ENCODE measurements around the gene SDR9C7. TPM values are rescaled to one million over a fixed set of nuclear protein-coding genes. Genes with fewer than 3 reads are reported as not detected.

Gene SDR9C7
- total and polyA plus RNA-seq, 2 of the 8 experiments (the other 6 are each of a cell fraction or from before 2014, with no cell fraction given) = 0.11 TPM; not detected in 1

- H4K8ac ChIP-seq (ENCODE audit: extremely low read depth, insufficient read depth, low read length) = no peak overlapping the region
- H2BK12ac ChIP-seq (ENCODE audit: low read depth, low read length) = no peak overlapping the region
- H3K23ac ChIP-seq (ENCODE audit: insufficient read length) = no peak overlapping the region
- H2AK5ac ChIP-seq (ENCODE audit: low read depth, low read length) = no peak overlapping the region
- no peaks in the 10 kb centered on the region for H3K9me3 ChIP-seq (ENCODE audit: insufficient read depth in 2 of 2, low read depth in 1 of 2, low read length in 1 of 2)
- DNase-seq (ENCODE audit: low read depth in 1 of 2, low spot score in 2 of 2) = no peak
- no peaks in the 10 kb centered on the region for H3K4me1 ChIP-seq (replicated peaks in 1 of 4; ENCODE audit: control insufficient read depth in 3 of 4, insufficient read depth in 4 of 4, low read length in 3 of 4)
- WGBS, 2 experiments (ENCODE audit: extremely low coverage in 1 of 2, insufficient coverage in 1 of 2, insufficient read length in 1 of 2, insufficient replicate concordance in 2 of 2, low coverage in 1 of 2, low lambda C conversion rate in 2 of 2, missing lambda C conversion rate in 1 of 2) = 92% methylated on average over 4 of the region's 4 CpGs; no CpG with 5 or more reads in 1 of the 2 experiments
- H3K79me1 ChIP-seq (ENCODE audit: low read depth, low read length) = no peaks in the 10 kb centered on the region
- no peak overlapping the region for H3K56ac ChIP-seq (replicated peaks; ENCODE audit: insufficient read length, low read depth, low read length)
- H3K36me3 ChIP-seq (ENCODE audit: control insufficient read depth in 2 of 4, insufficient read depth in 4 of 4, low read length in 3 of 4) = no peaks in the 10 kb centered on the region
- H3K27me3 ChIP-seq (replicated peaks in 1 of 4; ENCODE audit: control insufficient read depth in 3 of 4, extremely low read depth in 1 of 4, insufficient read depth in 3 of 4, low read length in 3 of 4) = no peaks in the 10 kb centered on the region
- FAIRE-seq = no peak
- H3K27ac ChIP-seq (ENCODE audit: low read depth, low read length) = no peak overlapping the region
- no peak overlapping the region for H3K14ac ChIP-seq (ENCODE audit: insufficient read length)
- H4K5ac ChIP-seq (ENCODE audit: insufficient read length, low read depth, low read length) = no peak overlapping the region
- no peak overlapping the region for H3K9ac ChIP-seq (replicated peaks in 1 of 4; ENCODE audit: extremely low read depth in 1 of 4, low read depth in 3 of 4, low read length in 3 of 4)
- ChIA-PET CTCF (ENCODE audit: partially characterized antibody) (interaction anchor here (1.2 kb wide), 1 partner anchor 13 kb away, joined by 5 read pairs; a partner anchor contains a TSS), POLR2A (ENCODE audit: partially characterized antibody) (interaction anchor here (1.0 kb wide), 1 partner anchor 25 kb away, joined by 4 read pairs; the partner anchor contains the start of gene ZBTB39)
- no peaks in the 10 kb centered on the region for H3K23me2 ChIP-seq (ENCODE audit: low read depth, low read length)
- no peaks in the 10 kb centered on the region for H4K20me1 ChIP-seq (replicated peaks in 1 of 2; ENCODE audit: control insufficient read depth in 1 of 2, insufficient read depth in 2 of 2, low read length in 2 of 2)
- H3K4me3 ChIP-seq (ENCODE audit: extremely low read depth in 1 of 4, insufficient read depth in 2 of 4, low read depth in 3 of 4, low read length in 4 of 4) = no peak overlapping the region
- H3K18ac ChIP-seq (ENCODE audit: extremely low read depth, low read length) = no peak overlapping the region
- TF ChIP-seq ATF3 (IDR thresholded peaks at IDR 0.05; ENCODE audit: insufficient read depth, low read depth, low read length) (no peak), RAD21 (IDR thresholded peaks at IDR 0.05 in 1 of 2, conservative IDR thresholded peaks at IDR 0.05 in 1 of 2; ENCODE audit: low read depth in 2 of 2, low read length in 2 of 2) (no peak)
- H2BK20ac ChIP-seq (ENCODE audit: low read length) = no peak overlapping the region
- H2BK5ac ChIP-seq (ENCODE audit: low read depth, low read length) = no peak overlapping the region
- no peak overlapping the region for H3K4me2 ChIP-seq (ENCODE audit: insufficient read depth in 1 of 2, low read depth in 2 of 2, low read length in 2 of 2)
- H2AFZ ChIP-seq (ENCODE audit: low read length) = no peak overlapping the region
- H2BK120ac ChIP-seq (replicated peaks; ENCODE audit: low read depth, low read length) = no peak overlapping the region
- H3K79me2 ChIP-seq (ENCODE audit: control insufficient read depth in 1 of 2, insufficient read depth in 2 of 2, low read length in 2 of 2) = no peaks in the 10 kb centered on the region
- H4K91ac ChIP-seq (replicated peaks; ENCODE audit: insufficient read length, low read length) = no peak overlapping the region
- no peak overlapping the region for H3K4ac ChIP-seq (replicated peaks; ENCODE audit: insufficient read length, low read depth, low read length)
- no peak overlapping the region for H2BK15ac ChIP-seq (ENCODE audit: low read length)
Observed at GRCh38 chr12:56980941-56981530, 46.8 kb upstream of the SDR9C7 start.

All from H1 (cell line).